ENCODE data around the gene ADGRE3.

The ADGRE3 gene

DNA sequence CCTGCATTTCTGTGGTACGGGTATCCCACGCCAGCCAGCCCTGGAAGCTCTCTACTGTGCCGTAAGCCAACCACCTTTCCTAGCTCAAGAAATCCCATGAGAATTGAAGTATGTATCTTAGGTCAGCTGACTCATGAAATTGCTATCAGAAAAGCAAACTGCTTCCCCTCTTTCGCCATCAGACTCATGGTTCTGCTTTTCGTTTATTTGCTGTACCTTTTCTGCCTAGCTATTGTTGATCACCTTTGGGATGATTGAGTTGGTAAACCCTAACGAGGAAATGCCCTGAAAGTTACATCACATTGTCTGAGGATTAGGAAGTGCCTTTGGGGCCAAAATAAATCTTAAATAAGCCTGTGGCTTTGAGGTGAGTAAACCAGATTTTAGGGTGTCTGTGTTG, at the start of gene ADGRE3:
Gene ADGRE3, minus strand, starts transcription at position 81 of the 400 bp plus-strand sequence. Its CDS starts 74 bp downstream, at position 7.
- Histone ChIP-seq H3K4me3 (ENCODE audit: low read length) (no peak within 1 kb of the TSS), H3K27me3 (ENCODE audit: control insufficient read depth, low read length) (no peaks in the 10 kb centered on the region), H3K9me3 (ENCODE audit: control insufficient read depth, insufficient read depth, low read length) (no peaks in the 10 kb centered on the region), H4K20me1 (ENCODE audit: control insufficient read depth, insufficient read depth, low read depth, low read length) (no peaks in the 10 kb centered on the region), H3K4me2 (ENCODE audit: low read length) (peak within 1 kb of the TSS; percentile 7; the same call in 1 of the 2 replicates), H3K9me2 (replicated peaks; ENCODE audit: control insufficient read depth, low read length) (no peaks in the 10 kb centered on the region), H3K36me3 (ENCODE audit: control insufficient read depth, low read length) (no peaks in the 10 kb centered on the region), H3F3A (ENCODE audit: control insufficient read depth, insufficient read depth) (no peaks in the 10 kb centered on the region), H3K4me1 (ENCODE audit: control insufficient read depth, low read length) (peaks cover 21% of the 10 kb centered on the region), H3K27ac (ENCODE audit: low read depth, low read length) (no peak within 1 kb of the TSS), H3K79me2 (ENCODE audit: control insufficient read depth, low read length) (no peaks in the 10 kb centered on the region)
- TF ChIP-seq, protein P1, sequence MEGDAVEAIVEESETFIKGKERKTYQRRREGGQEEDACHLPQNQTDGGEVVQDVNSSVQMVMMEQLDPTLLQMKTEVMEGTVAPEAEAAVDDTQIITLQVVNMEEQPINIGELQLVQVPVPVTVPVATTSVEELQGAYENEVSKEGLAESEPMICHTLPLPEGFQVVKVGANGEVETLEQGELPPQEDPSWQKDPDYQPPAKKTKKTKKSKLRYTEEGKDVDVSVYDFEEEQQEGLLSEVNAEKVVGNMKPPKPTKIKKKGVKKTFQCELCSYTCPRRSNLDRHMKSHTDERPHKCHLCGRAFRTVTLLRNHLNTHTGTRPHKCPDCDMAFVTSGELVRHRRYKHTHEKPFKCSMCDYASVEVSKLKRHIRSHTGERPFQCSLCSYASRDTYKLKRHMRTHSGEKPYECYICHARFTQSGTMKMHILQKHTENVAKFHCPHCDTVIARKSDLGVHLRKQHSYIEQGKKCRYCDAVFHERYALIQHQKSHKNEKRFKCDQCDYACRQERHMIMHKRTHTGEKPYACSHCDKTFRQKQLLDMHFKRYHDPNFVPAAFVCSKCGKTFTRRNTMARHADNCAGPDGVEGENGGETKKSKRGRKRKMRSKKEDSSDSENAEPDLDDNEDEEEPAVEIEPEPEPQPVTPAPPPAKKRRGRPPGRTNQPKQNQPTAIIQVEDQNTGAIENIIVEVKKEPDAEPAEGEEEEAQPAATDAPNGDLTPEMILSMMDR (IDR thresholded peaks at IDR 0.05; ENCODE audit: low read depth, low read length, poor library complexity, severe bottlenecking), result no peak
- no peak for TF ChIP-seq EZH2phosphoT487 (IDR thresholded peaks at IDR 0.05; ENCODE audit: borderline replicate concordance, low read length)

GRCh38 chr19:14722127-14722526, 47.5 kb upstream of the ADGRE3 start:
- Histone ChIP-seq H3K4me3 (ENCODE audit: low read length) (no peak overlapping the region), H3K4me2 (ENCODE audit: low read length) (no peak overlapping the region), H3K36me3 (ENCODE audit: control insufficient read depth, low read length) (peaks cover 6% of the 10 kb centered on the region; the same call in 1 of the 2 replicates), H4K20me1 (ENCODE audit: control insufficient read depth, insufficient read depth, low read depth, low read length) (no peaks in the 10 kb centered on the region), H3K27me3 (ENCODE audit: control insufficient read depth, low read length) (no peaks in the 10 kb centered on the region), H3K4me1 (ENCODE audit: control insufficient read depth, low read length) (no peaks in the 10 kb centered on the region), H3K79me2 (ENCODE audit: control insufficient read depth, low read length) (no peaks in the 10 kb centered on the region), H3K27ac (ENCODE audit: low read depth, low read length) (no peak overlapping the region), H3F3A (ENCODE audit: control insufficient read depth, insufficient read depth) (0 out of 2 replicates have a peak, but pooled peaks cover 3% of the 10 kb centered on the region), H3K9me3 (ENCODE audit: control insufficient read depth, insufficient read depth, low read length) (peaks cover 31% of the 10 kb centered on the region), H3K9me2 (replicated peaks; ENCODE audit: control insufficient read depth, low read length) (no peaks in the 10 kb centered on the region)
- TF ChIP-seq, protein P1 (IDR thresholded peaks at IDR 0.05; ENCODE audit: low read depth, low read length, poor library complexity, severe bottlenecking), result no peak
- no peak for TF ChIP-seq EZH2phosphoT487 (IDR thresholded peaks at IDR 0.05; ENCODE audit: borderline replicate concordance, low read length)

DNA sequence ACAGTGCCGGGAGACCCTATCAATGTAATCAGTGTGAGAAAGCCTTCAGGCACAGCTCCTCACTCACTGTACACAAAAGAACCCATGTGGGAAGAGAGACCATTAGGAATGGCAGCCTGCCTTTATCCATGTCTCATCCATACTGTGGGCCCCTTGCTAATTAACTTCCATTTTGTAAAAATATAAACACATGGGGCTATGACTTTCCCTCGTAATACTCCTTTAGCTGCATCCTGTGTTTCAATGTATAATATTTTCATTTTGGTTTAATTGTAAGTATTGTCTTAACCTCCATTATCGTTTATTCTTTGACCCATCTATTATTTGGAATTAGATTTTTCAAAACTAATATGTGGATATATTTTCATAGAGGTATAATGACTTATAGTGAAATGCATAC, 44.5 kb upstream of the ADGRE3 start:
- no peak for TF ChIP-seq EZH2phosphoT487 (IDR thresholded peaks at IDR 0.05; ENCODE audit: borderline replicate concordance, low read length)
- TF ChIP-seq, protein P1 (IDR thresholded peaks at IDR 0.05; ENCODE audit: low read depth, low read length, poor library complexity, severe bottlenecking), result no peak
- Histone ChIP-seq H4K20me1 (ENCODE audit: control insufficient read depth, insufficient read depth, low read depth, low read length) (no peaks in the 10 kb centered on the region), H3K9me2 (replicated peaks; ENCODE audit: control insufficient read depth, low read length) (no peaks in the 10 kb centered on the region), H3K9me3 (ENCODE audit: control insufficient read depth, insufficient read depth, low read length) (peaks cover 36% of the 10 kb centered on the region), H3K36me3 (ENCODE audit: control insufficient read depth, low read length) (peaks cover 6% of the 10 kb centered on the region; the same call in 1 of the 2 replicates), H3K4me1 (ENCODE audit: control insufficient read depth, low read length) (no peaks in the 10 kb centered on the region), H3K27me3 (ENCODE audit: control insufficient read depth, low read length) (no peaks in the 10 kb centered on the region), H3K79me2 (ENCODE audit: control insufficient read depth, low read length) (no peaks in the 10 kb centered on the region), H3K27ac (ENCODE audit: low read depth, low read length) (no peak overlapping the region), H3K4me3 (ENCODE audit: low read length) (no peak overlapping the region), H3F3A (ENCODE audit: control insufficient read depth, insufficient read depth) (0 out of 2 replicates have a peak, but pooled peaks cover 3% of the 10 kb centered on the region), H3K4me2 (ENCODE audit: low read length) (no peak overlapping the region)
